OCI-LY7 (cell line): ENCODE measurements around the gene MTMR2. TPM values are rescaled to one million over a fixed set of nuclear protein-coding genes. Genes with fewer than 3 reads are reported as not detected.

ENCODE experiments used
- BruUV-seq: library from RNA; stranded (reverse); fragments of 400-500 nt; replicated peaks from 2 replicates; lab custom pipeline; 2021; lab: Mats Ljungman, UMichigan
- CTCF ChIA-PET: fragments of 300-600 bp; sonication (Branson Sonifier 250); formaldehyde crosslinking; loops from one replicate; lab custom pipeline; 2022; ENCODE audit warnings: antibody characterized with exemption; ENCODE audit not compliant: unreplicated experiment; lab: Charles Lee
- POLR2A ChIA-PET: fragments of 300-600 bp; sonication (Branson Sonifier 250); formaldehyde crosslinking; loops from one replicate; lab custom pipeline; 2022; ENCODE audit warnings: antibody characterized with exemption; lab: Charles Lee
- DNase-seq: peaks from one replicate; pipeline ENCODE4 v3.0.0-alpha.2; 2015; ENCODE audit warnings: low spot score
- H2AFZ ChIP-seq: fragments of 200-600 bp; sonication (generic), shearing (Covaris generic); 2 replicates; pipeline ENCODE4 v1.6.1; 2014; ENCODE audit warnings: mild to moderate bottlenecking, antibody characterized with exemption, low read length, moderate library complexity
- H3K27ac ChIP-seq: fragments of 200-600 bp; sonication (generic); 2 replicates; pipeline ENCODE4 v1.5.1; 2014; ENCODE audit warnings: mixed run types, low read depth, mild to moderate bottlenecking, moderate library complexity, low read length, inconsistent platforms; ENCODE audit not compliant: poor library complexity, severe bottlenecking
- H3K36me3 ChIP-seq: fragments of 200-600 bp; sonication (generic); 2 replicates; pipeline ENCODE4 v1.6.1; 2014; ENCODE audit warnings: mild to moderate bottlenecking, antibody characterized with exemption, low read length, moderate library complexity, mixed read lengths; ENCODE audit not compliant: insufficient read depth
- H3K4me1 ChIP-seq: fragments of 200-600 bp; sonication (generic); 2 replicates; pipeline ENCODE4 v1.5.1; 2014; ENCODE audit warnings: mild to moderate bottlenecking, low read length; ENCODE audit not compliant: insufficient read depth, poor library complexity, severe bottlenecking
- H3K4me2 ChIP-seq: fragments of 200-600 bp; sonication (generic); 2 replicates; pipeline ENCODE4 v1.6.1; 2014; ENCODE audit warnings: mild to moderate bottlenecking, low read length
- H3K4me3 ChIP-seq: fragments of 200-600 bp; sonication (generic); 2 replicates; pipeline ENCODE4 v1.5.1; 2014; ENCODE audit warnings: mild to moderate bottlenecking, low read depth, low read length; ENCODE audit not compliant: poor library complexity, severe bottlenecking
- H3K79me2 ChIP-seq: fragments of 200-600 bp; sonication (generic); 2 replicates; pipeline ENCODE4 v1.6.1; 2016; ENCODE audit warnings: low read depth, mild to moderate bottlenecking, low read length, moderate library complexity, mixed read lengths; ENCODE audit not compliant: insufficient read depth
- H3K9me2 ChIP-seq: fragments of 200-600 bp; sonication (generic); 2 replicates; pipeline ENCODE4 v1.6.1; 2016; ENCODE audit warnings: mild to moderate bottlenecking, low read length, mixed read lengths; ENCODE audit not compliant: insufficient read depth
- H3K9me3 ChIP-seq: fragments of 200-600 bp; sonication (generic); 2 replicates; pipeline ENCODE4 v1.6.1; 2014; ENCODE audit warnings: mild to moderate bottlenecking, mixed run types, low read length, mixed read lengths
- H4K20me1 ChIP-seq: fragments of 200-600 bp; sonication (generic); 2 replicates; pipeline ENCODE4 v1.6.1; 2014; ENCODE audit warnings: mild to moderate bottlenecking, antibody characterized with exemption, low read length, moderate library complexity, mixed read lengths; ENCODE audit not compliant: insufficient read depth
- CTCF ChIP-seq: fragments of 200-600 bp; sonication (generic); conservative IDR thresholded peaks from 2 replicates; pipeline ENCODE4 v1.5.1; 2014; ENCODE audit warnings: mild to moderate bottlenecking, antibody characterized with exemption, low read length, moderate library complexity, mixed read lengths
- EZH2phosphoT487 ChIP-seq: fragments of 200-600 bp; sonication (generic); IDR thresholded peaks from 2 replicates; pipeline ENCODE4 v1.6.1; 2018; ENCODE audit warnings: low read depth, borderline replicate concordance, mild to moderate bottlenecking, mixed run types, antibody characterized with exemption, low read length, moderate library complexity, mixed read lengths
- intact Hi-C: fragments of 100-400 bp; cut with micrococcal nuclease; formaldehyde crosslinking; loops from one replicate; pipeline ENCODE4 v1.10.0; 2022; ENCODE audit not compliant: unreplicated experiment
- total RNA-seq, 2 experiments: library from RNA; depleted of rRNA in 1 of 2; stranded (reverse); fragments of >200 nt in 1 of 2; shearing (Covaris generic) in 1 of 2; gene quantifications; 2 replicates each; pipeline ENCODE4 v1.2.3, GENCODE V29; 2014 to 2022

MTMR2 gene
- total RNA-seq, 2 experiments from 2014 or later = 0.79 to 13.0 TPM

- Histone ChIP-seq H2AFZ (no peak overlapping the region), H4K20me1 (peaks cover 27% of the 10 kb centered on the region), H3K27ac (no peak overlapping the region), H3K4me3 (no peak overlapping the region), H3K4me2 (no peak overlapping the region), H3K4me1 (peaks cover 18% of the 10 kb centered on the region), H3K9me3 (no peaks in the 10 kb centered on the region), H3K79me2 (peaks cover 72% of the 10 kb centered on the region), H3K36me3 (peaks cover 12% of the 10 kb centered on the region), H3K9me2 (no peaks in the 10 kb centered on the region)
- intact Hi-C loops = loop anchor here (5.0 to 10.0 kb wide), 3 partner anchors 421 to 593 kb away; partner anchors contain the start of gene CCDC82
- no TSS peak for BruUV-seq
- POLR2A ChIA-PET = interaction anchor here (0.6 kb wide), 1 partner anchor 655 kb away, joined by 3 read pairs; no protein-coding TSS in a partner anchor
- CTCF ChIA-PET = no interaction called here
- TF ChIP-seq CTCF = no peak
- TF ChIP-seq EZH2phosphoT487 = no peak
- no peak for DNase-seq
These were observed 129.8 kb downstream of the MTMR2 start for GRCh38 chr11:95794086-95794485.

- Histone ChIP-seq H3K9me3 (no peaks in the 10 kb centered on the region), H2AFZ (no peak overlapping the region), H4K20me1 (peaks cover 34% of the 10 kb centered on the region), H3K4me3 (no peak overlapping the region), H3K9me2 (no peaks in the 10 kb centered on the region), H3K36me3 (peaks cover 9% of the 10 kb centered on the region), H3K79me2 (peaks cover 73% of the 10 kb centered on the region), H3K27ac (no peak overlapping the region), H3K4me1 (peaks cover 23% of the 10 kb centered on the region), H3K4me2 (peak overlapping the region; percentile 3; the same call in 1 of the 2 replicates)
- BruUV-seq = no TSS peak
- ChIA-PET POLR2A (interaction anchor here (0.6 to 0.9 kb wide), 3 partner anchors 47 to 920 kb away, joined by 3 read pairs; no protein-coding TSS in a partner anchor), CTCF (no interaction called here)
- no peak for DNase-seq
- intact Hi-C loops = loop anchor here (5.0 to 10.0 kb wide), 3 partner anchors 422 to 594 kb away; partner anchors contain the start of gene CCDC82
- TF ChIP-seq CTCF (no peak), EZH2phosphoT487 (no peak)
These were observed 130.8 kb downstream of the MTMR2 start for GRCh38 chr11:95793116-95793515.

- Histone ChIP-seq H3K79me2 (peaks cover 73% of the 10 kb centered on the region), H3K4me1 (peaks cover 27% of the 10 kb centered on the region), H3K4me3 (no peak overlapping the region), H4K20me1 (peaks cover 38% of the 10 kb centered on the region), H2AFZ (no peak overlapping the region), H3K27ac (no peak overlapping the region), H3K4me2 (peak overlapping the region; percentile 3; the same call in 1 of the 2 replicates), H3K9me3 (no peaks in the 10 kb centered on the region), H3K36me3 (peaks cover 12% of the 10 kb centered on the region), H3K9me2 (no peaks in the 10 kb centered on the region)
- no TSS peak for BruUV-seq
- TF ChIP-seq CTCF (no peak), EZH2phosphoT487 (no peak)
- CTCF ChIA-PET = no interaction called here
- DNase-seq = no peak
- intact Hi-C loops = loop anchor here (5.0 to 10.0 kb wide), 3 partner anchors 422 to 595 kb away; partner anchors contain the start of gene CCDC82
- POLR2A ChIA-PET = interaction anchor here (0.8 to 0.9 kb wide), 3 partner anchors 11 to 81 kb away, joined by 3 read pairs; no protein-coding TSS in a partner anchor
These were observed 131.2 kb downstream of the MTMR2 start for GRCh38 chr11:95792700-95793099.
